ENCODE results near the gene MAP3K3. TPM values are rescaled to one million over a fixed set of nuclear protein-coding genes. Genes with fewer than 3 reads are reported as not detected.

Gene MAP3K3
- total RNA-seq, 1 experiment from 2014 or later, result 39.5 TPM

DNA sequence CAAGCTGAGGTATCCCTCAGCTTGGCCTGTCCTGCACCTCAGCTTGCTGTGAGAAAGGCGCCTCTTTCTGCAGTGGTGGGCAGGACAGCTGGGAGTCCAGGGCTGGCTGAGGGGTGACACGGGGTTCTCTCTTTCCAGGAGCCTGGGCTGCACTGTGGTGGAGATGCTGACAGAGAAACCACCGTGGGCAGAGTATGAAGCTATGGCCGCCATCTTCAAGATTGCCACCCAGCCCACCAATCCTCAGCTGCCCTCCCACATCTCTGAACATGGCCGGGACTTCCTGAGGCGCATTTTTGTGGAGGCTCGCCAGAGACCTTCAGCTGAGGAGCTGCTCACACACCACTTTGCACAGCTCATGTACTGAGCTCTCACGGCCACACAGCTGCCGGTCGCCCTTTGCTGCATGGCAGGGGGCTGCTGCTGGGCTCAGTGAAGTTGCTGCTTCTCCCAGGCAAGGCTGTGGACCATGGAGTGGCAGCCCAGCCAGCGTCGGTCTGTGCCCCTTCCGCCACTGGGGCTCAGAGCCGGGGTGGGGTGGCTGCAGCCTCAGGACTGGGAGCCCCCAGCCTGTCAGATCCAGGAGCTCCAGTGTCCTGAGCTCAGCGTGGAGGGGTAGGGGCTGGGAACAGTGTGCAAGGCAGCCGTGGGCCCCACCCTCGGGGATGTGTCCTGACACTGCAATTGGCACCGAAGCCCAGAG lies 71.3 kb downstream of the MAP3K3 start:
- DNase-seq (ENCODE audit: low spot score), result no peak

DNA sequence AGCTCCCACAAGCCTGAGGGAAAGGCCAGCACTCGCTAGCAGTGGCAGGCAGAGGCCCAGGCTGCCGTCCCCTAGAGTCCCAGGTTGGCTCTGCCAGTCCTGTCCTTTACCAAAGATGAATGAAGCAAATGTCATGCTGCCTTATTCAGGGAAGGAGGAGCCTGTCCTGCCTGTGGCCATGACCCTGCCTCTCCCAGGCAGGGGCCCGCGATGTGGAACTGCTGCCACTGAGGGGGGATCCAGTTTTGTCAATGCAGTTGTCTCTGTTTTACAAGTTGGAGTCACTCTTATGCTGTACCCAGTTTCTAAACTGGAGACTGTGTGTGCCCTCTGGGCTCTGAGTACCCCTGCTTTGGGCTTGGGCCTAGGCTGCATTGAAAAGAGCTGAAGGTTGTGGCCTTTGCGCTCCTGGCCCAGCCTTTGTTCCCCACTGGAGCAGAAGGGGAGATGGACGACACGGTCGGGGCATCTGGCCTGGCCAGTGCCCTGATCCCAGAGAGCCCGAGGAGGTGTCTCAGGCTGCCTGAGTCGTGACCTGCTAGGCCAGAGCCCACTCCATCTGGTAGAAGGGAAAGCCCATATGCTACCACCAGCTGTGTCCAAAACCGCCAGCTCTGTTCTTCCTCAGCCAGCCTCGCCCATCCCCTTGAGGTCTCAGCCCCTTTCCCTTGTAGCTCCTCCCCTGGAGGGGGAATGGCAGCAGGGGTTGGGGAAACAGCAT lies 72.2 kb downstream of the MAP3K3 start:
- DNase-seq (ENCODE audit: low spot score), result no peak

GRCh38 chr17:63694950-63695773 lies 72.9 kb downstream of the MAP3K3 start:
- no peak for DNase-seq (ENCODE audit: low spot score)

GRCh38 chr17:63695889-63696288 lies 73.7 kb downstream of the MAP3K3 start:
- no peak for DNase-seq (ENCODE audit: low spot score)

- DNase-seq (ENCODE audit: low spot score), result peak; percentile 52
These were observed 74.3 kb downstream of the MAP3K3 start for GRCh38 chr17:63696381-63696961.

- DNase-seq (ENCODE audit: low spot score), result peak; percentile 48
These were observed 75.4 kb downstream of the MAP3K3 start for GRCh38 chr17:63697341-63698286.

DNA sequence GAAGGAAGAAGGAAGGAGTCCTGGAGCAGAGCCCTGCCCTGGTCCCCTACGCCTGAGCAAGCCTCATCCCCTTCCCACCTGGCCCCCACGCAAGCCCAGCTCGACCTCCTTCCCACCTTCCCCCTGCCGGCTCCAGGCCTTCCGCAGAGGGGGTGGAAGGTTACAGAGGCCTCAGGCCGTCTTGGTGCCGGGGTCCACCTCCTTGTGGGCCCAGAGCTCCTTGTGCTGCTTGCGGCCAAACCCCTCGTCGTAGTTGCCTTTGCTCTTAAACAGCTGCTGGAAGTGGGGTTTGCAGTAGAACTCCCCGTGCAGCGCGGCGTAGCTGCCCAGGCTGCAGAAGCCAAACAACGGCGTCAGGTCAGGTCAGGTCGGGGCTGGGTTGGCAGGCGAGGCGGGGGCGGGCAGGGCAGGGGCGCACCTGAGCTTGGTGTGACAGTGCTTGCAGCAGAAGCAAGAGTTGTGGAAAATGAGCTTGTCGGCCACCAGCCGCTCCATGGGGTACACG lies 76.2 kb downstream of the MAP3K3 start:
- no peak for DNase-seq (ENCODE audit: low spot score)

DNA sequence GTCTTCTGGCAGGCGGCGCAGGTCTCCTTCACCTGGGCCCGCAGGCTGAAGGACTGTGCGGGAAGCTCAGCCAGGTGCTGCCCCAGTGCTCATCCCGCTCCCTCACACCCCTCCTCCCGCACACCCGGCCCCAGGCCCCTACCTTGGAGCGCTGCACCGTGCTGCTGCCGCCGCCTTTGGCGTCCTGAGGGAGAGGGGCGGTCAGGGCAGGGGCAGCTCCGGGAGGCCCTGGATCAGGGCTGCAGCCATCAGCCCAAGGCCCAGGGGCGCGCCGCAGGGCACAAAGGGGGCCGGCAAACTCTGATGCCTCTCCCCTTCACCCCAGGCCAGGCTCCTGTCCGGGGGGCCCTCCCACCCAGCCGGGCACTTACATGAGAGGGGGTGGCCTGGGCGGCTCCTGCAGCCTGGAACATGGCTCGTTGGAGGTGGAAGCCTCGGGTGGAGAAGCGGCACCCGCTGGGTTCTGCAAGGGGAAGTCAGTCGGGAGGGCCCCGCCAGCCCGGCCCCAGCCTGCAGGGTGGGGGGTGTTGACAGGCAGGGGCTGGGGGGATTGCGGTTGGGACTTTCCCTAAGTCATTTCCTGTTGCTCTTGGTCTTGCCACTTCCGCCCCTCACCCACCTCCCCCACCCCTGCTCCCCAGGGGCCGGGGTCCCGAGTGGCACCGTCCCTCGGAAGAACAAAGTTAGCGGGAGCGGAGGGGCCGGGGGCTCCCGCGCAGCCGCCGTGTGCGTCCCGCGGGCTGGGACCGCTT lies 76.8 kb downstream of the MAP3K3 start:
- peak; percentile 51 for DNase-seq (ENCODE audit: low spot score)

DNA sequence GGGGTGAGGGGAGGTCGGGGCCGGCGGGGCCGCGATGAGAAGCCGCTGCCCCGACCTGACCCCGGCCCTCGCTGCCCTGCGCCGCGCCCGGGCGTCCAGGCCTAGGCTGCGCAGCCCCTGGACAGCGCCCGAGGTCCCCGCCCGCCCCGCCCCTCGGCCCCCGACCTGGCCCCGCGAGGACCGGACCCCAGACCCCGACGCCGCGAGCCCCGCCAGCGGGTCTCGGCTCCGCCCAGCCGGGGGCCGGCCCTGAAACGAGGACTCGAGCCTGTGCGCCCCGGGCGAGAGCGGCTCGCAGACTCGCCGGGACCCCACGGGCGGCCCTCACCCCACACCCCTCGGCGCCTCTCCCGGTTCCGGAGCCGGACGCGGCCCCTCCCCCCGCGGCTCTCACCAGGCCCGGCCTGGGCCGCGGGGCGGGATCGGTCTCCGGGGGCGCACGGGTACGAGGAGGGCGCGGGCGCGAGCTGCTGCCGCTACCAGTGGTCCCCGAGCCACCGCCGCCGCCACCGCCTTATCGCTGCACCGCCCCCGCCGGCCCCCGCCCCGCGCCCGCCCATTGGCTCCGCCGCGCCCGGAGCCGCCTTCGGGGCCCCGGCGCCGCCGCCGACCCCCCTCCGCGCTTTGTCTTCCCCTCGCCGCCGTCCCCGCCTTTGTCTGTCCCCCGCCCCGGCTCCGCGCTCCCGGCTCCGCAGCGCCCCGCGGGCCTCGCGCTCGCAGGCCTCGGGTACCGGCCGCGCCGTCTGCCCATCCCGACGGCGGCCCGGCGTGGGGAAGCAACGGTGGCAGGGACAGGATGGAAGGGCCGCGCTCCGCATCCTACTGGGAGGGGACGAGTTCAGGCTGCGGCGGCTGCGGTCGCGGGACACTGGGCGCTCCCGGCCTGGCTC lies 77.7 kb downstream of the MAP3K3 start, which contains the start of gene LIMD2:
Gene LIMD2, minus strand, starts transcription at position 488 of the 890 bp plus-strand sequence. CDS start 827 bp downstream, outside the sequence.
- DNase-seq (ENCODE audit: low spot score), result peak; percentile 35

DNA sequence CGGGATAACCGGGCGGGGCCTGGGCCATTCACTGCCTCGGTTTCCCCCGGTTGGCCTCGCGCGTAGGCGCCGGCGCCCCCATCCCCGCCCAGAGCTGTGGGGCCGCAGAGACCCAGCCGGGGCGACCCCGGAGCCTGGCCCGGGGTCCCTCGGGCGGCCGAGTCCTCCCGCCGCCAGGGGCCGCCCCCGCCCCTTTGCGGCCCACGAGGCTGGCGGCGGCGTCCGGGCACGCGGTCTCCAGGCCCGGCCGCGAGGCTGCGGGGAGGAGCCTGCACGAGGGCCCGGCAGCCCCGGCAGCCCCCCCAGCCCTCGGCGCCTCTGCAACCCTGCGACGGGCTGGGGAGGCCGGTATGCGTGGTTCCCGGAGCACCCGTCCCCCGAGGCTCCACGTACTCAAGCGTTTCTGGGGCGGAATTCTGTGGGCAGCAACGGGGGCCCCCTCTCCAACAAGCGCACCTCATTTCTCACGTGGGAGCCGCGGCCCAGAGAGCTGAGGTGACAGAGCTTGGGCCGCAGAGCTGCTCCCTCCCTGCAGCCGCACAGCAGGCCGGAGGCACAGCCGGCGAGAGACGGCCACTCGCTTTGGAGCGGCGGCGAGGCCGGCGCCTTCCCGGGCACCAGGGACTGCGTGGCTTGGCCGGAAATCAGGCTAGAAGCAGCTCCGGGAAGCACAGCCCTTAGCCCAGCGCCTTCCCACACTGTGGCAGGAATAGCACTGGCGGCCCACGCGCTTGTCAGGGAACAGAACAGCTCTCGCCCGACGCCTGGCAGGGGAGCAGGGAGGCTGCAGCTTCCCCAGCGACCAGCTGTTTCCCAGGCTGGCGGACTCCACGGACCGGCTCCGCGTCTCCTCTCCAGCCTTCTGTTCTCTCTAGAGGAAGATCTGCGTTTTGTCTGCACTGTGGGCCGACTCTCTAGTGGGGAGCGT lies 78.6 kb downstream of the MAP3K3 start:
- no peak for DNase-seq (ENCODE audit: low spot score)

- DNase-seq (ENCODE audit: low spot score), result no peak
These were observed 79.2 kb downstream of the MAP3K3 start for GRCh38 chr17:63701456-63701820.

- DNase-seq (ENCODE audit: low spot score), result peak; percentile 25
These were observed 79.9 kb downstream of the MAP3K3 start for GRCh38 chr17:63701868-63702720.

DNA sequence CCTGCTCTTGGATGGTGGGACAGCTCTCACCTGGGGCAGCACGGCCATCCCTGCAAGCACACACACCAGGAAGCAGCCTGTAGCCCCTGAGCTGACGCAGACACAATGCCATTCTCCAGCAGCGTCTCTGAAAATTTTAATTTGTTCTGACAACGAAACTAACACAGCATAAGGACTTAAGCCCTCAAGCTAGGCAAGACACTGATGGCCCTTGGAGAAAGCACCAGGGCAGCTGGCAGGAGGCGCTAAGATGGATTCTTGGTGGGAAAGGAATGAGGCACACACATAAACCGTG lies 80.5 kb downstream of the MAP3K3 start:
- no peak for DNase-seq (ENCODE audit: low spot score)

DNA sequence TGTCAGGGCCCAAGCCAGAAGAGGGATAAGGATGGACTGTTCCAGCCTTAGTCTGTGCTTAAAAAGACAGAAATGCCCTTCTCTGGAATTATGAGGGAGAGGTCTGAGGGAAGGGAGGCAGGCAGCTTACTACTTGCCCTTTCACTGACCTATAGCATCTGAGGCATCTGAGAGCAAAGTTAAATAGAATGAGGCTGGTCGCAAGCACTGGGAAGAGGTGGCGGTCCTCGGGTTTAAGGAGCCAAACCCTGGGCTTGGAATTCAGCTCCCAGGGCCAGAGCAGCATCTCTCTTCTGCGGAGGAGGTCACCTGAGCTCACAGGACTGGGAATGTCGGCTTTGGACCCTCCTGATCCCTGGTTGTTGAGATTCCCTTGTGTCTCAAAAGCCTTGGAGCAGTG lies 80.8 kb downstream of the MAP3K3 start:
- DNase-seq (ENCODE audit: low spot score), result no peak

DNA sequence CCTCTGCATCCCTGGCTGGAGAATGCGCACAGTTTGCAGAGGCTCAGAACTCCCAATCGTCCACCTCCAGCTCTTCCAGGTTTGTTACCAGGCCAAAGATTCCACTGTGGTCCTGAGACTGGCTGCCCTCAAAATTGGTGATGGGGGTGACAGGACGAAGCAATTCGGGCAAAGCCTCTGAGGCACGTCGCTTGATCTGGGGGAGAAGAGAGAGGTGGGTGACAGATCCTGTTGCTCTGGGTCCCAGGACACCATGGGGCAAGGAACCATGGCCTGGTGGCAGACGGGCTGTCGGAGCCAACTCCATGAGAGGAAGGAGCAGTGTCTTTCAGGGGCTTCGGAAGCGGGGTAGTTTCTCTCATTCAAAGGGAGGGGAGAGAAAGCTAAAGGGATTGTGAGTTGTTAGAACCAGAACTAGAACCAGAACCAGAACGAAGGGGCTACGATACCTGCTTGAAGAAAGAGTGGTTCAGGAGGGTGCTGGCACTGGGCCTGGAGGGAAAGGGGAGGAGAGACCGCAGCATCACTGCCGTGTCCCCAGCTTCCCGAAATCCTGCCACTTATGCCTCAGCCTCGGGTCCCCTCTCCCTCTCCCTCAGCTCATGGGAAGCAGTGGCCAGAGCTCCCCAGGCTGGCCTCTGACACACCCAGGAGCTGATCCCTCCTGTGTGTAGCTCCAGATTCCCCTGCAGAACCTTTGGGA lies 81.5 kb downstream of the MAP3K3 start:
- DNase-seq (ENCODE audit: low spot score), result no peak

- no peak for DNase-seq (ENCODE audit: low spot score)
These were observed 82.0 kb downstream of the MAP3K3 start for GRCh38 chr17:63704259-63704576.

DNA sequence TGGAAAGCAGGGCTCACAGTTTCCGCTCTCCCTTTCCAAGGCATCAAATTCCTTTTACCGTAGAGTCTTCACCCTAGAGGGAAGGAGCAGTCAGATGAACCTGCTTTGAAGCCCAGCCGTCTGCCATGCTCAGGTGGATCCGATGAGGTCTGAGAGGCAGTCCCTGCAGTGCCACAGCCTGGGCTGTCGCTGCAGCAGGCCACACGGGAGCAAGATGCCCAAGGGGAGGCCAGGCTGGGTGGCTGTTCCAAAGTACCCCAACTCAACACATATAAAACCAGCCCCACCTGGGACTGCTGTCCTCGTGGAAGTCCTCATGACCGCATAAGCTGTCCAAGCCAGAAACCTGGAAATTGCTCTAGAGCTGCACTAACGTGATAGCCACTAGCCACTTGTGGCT lies 82.6 kb downstream of the MAP3K3 start:
- no peak for DNase-seq (ENCODE audit: low spot score)
